Neural cell (in vitro differentiated cells): Measurements from ENCODE around the gene LIMS1.

Experiments used
- EP300 ChIP-seq: fragments of 450-650 bp; conservative IDR thresholded peaks from 2 replicates; pipeline ENCODE4 v1.6.1; 2014; ENCODE audit warnings: antibody characterized with exemption, mild to moderate bottlenecking, moderate library complexity; ENCODE audit not compliant: poor library complexity, severe bottlenecking
- EZH2 ChIP-seq: fragments of 200-600, 300-800 bp; shearing (Covaris generic), sonication (generic); IDR thresholded peaks from 2 replicates; pipeline ENCODE4 v1.6.1; 2014; ENCODE audit warnings: antibody characterized with exemption, low read length, borderline replicate concordance, mild to moderate bottlenecking; ENCODE audit not compliant: insufficient read depth, poor library complexity, severe bottlenecking
- MXI1 ChIP-seq: fragments of 450-650 bp; conservative IDR thresholded peaks from 2 replicates; pipeline ENCODE4 v1.6.1; 2014; ENCODE audit warnings: antibody characterized with exemption, mild to moderate bottlenecking; ENCODE audit not compliant: poor library complexity, severe bottlenecking
- POLR2AphosphoS5 ChIP-seq: IDR thresholded peaks from 2 replicates; pipeline ENCODE4 v1.6.1; 2012
- RAD21 ChIP-seq: fragments of 450-650 bp; conservative IDR thresholded peaks from 2 replicates; pipeline ENCODE4 v1.6.1; 2014; ENCODE audit warnings: antibody characterized with exemption, mild to moderate bottlenecking, moderate library complexity
- TF ChIP-seq, protein P1 (sequence below): fragments of 450-650 bp; IDR thresholded peaks from 2 replicates; pipeline ENCODE4 v1.5.1; 2014; ENCODE audit warnings: antibody characterized with exemption, mild to moderate bottlenecking, moderate library complexity; ENCODE audit not compliant: poor library complexity, severe bottlenecking
- TF ChIP-seq, protein P2 (sequence below): IDR thresholded peaks from 2 replicates; pipeline ENCODE4 v1.6.1; 2012; ENCODE audit warnings: borderline replicate concordance

DNA sequence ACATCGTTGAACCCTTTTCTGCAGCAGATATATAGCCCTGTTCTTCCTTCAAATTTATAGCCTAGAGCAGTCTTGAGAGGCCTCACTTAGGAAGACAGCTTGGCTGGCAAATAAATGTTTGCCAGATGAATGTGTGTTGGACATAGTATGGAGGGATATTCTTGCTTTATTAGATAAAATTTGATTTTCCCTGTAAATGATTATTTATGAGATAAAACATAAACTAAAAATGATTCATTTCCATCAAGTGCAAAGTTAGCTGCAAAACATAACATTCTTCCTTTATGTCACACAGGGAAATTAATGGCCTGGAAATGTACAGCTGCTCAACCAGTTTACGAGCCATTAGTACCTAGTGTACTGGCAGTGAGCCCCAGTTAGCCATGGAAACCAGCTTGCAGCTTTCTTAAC, 82.5 kb downstream of the LIMS1 start:
- TF ChIP-seq EP300, result no peak
- TF ChIP-seq, protein P1, sequence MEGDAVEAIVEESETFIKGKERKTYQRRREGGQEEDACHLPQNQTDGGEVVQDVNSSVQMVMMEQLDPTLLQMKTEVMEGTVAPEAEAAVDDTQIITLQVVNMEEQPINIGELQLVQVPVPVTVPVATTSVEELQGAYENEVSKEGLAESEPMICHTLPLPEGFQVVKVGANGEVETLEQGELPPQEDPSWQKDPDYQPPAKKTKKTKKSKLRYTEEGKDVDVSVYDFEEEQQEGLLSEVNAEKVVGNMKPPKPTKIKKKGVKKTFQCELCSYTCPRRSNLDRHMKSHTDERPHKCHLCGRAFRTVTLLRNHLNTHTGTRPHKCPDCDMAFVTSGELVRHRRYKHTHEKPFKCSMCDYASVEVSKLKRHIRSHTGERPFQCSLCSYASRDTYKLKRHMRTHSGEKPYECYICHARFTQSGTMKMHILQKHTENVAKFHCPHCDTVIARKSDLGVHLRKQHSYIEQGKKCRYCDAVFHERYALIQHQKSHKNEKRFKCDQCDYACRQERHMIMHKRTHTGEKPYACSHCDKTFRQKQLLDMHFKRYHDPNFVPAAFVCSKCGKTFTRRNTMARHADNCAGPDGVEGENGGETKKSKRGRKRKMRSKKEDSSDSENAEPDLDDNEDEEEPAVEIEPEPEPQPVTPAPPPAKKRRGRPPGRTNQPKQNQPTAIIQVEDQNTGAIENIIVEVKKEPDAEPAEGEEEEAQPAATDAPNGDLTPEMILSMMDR, result no peak
- no peak for TF ChIP-seq POLR2AphosphoS5
- no peak for TF ChIP-seq RAD21
- TF ChIP-seq, protein P2, sequence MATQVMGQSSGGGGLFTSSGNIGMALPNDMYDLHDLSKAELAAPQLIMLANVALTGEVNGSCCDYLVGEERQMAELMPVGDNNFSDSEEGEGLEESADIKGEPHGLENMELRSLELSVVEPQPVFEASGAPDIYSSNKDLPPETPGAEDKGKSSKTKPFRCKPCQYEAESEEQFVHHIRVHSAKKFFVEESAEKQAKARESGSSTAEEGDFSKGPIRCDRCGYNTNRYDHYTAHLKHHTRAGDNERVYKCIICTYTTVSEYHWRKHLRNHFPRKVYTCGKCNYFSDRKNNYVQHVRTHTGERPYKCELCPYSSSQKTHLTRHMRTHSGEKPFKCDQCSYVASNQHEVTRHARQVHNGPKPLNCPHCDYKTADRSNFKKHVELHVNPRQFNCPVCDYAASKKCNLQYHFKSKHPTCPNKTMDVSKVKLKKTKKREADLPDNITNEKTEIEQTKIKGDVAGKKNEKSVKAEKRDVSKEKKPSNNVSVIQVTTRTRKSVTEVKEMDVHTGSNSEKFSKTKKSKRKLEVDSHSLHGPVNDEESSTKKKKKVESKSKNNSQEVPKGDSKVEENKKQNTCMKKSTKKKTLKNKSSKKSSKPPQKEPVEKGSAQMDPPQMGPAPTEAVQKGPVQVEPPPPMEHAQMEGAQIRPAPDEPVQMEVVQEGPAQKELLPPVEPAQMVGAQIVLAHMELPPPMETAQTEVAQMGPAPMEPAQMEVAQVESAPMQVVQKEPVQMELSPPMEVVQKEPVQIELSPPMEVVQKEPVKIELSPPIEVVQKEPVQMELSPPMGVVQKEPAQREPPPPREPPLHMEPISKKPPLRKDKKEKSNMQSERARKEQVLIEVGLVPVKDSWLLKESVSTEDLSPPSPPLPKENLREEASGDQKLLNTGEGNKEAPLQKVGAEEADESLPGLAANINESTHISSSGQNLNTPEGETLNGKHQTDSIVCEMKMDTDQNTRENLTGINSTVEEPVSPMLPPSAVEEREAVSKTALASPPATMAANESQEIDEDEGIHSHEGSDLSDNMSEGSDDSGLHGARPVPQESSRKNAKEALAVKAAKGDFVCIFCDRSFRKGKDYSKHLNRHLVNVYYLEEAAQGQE, result no peak
- TF ChIP-seq MXI1, result no peak
- TF ChIP-seq EZH2, result no peak
